CD14-positive monocyte (primary cell): ENCODE results near the gene DNAJC6. TPM values are rescaled to one million over a fixed set of nuclear protein-coding genes. Genes with fewer than 3 reads are reported as not detected.
"Not testable (repeated sequence)": the region's sequence is repeated elsewhere in the genome, so short reads cannot be mapped to it uniquely, and the experiment has no call there.

ENCODE experiments used
- DNase-seq, 3 donors: peaks; one replicate each; pipeline ENCODE4 v3.0.0-alpha.2; 2011 to 2022
- H2AFZ ChIP-seq: 2 replicates; pipeline ENCODE4 v1.6.0; 2012; ENCODE audit warnings: mild to moderate bottlenecking, low read depth, low read length, inconsistent platforms; ENCODE audit not compliant: insufficient read depth, poor library complexity, severe bottlenecking
- H3K27ac ChIP-seq, 2 donors: 1 replicate in 1 of 2; 2 replicates in 1 of 2; pipeline ENCODE4 v1.5.1; 2012 to 2013; ENCODE audit warnings: low read length in 2 of 2, control low read depth in 1 of 2, inconsistent platforms in 1 of 2, low read depth in 1 of 2, mild to moderate bottlenecking in 1 of 2
- H3K27me3 ChIP-seq, 2 donors: one replicate each; pipeline versions ENCODE4 v1.6.0 to v1.6.1; 2011 to 2013; ENCODE audit warnings: low read length in 2 of 2; ENCODE audit not compliant: control insufficient read depth in 2 of 2, insufficient read depth in 2 of 2
- H3K36me3 ChIP-seq, 2 donors: replicated peaks in 1 of 2; 1 replicate in 1 of 2; 2 replicates in 1 of 2; pipeline versions ENCODE4 v1.5.1 to v1.6.1; 2012 to 2013; ENCODE audit warnings: low read length in 2 of 2, control low read depth in 1 of 2, inconsistent platforms in 1 of 2, mild to moderate bottlenecking in 1 of 2; ENCODE audit not compliant: insufficient read depth in 2 of 2, control insufficient read depth in 1 of 2
- H3K4me1 ChIP-seq, 2 donors: 1 replicate in 1 of 2; 2 replicates in 1 of 2; pipeline versions ENCODE4 v1.5.1 to v1.6.1; 2012 to 2013; ENCODE audit warnings: low read length in 2 of 2, control low read depth in 1 of 2, inconsistent platforms in 1 of 2, mild to moderate bottlenecking in 1 of 2, moderate library complexity in 1 of 2; ENCODE audit not compliant: insufficient read depth in 2 of 2, control insufficient read depth in 1 of 2
- H3K4me2 ChIP-seq: replicated peaks from 2 replicates; pipeline ENCODE3; 2012; ENCODE audit warnings: low read length, moderate library complexity, mild to moderate bottlenecking; ENCODE audit not compliant: poor library complexity, severe bottlenecking; ENCODE audit errors: extremely low read depth
- H3K4me3 ChIP-seq, 3 experiments: fragments of 200-600 bp in 1 of 3; sonication (generic) in 1 of 3; replicated peaks in 1 of 3; 1 replicate in 2 of 3; 2 replicates in 1 of 3; pipeline ENCODE4 v1.5.1; 2011 to 2013; ENCODE audit warnings: low read length in 3 of 3, mild to moderate bottlenecking in 3 of 3, control low read depth in 2 of 3, low read depth in 2 of 3, inconsistent platforms in 1 of 3, moderate library complexity in 1 of 3
- H3K79me2 ChIP-seq: 2 replicates; pipeline ENCODE4 v1.6.0; 2012; ENCODE audit warnings: mild to moderate bottlenecking, control low read depth, inconsistent platforms, low read length, moderate library complexity; ENCODE audit not compliant: insufficient read depth
- H3K9ac ChIP-seq: 2 replicates; pipeline ENCODE4 v1.6.0; 2017; ENCODE audit warnings: low read length, mild to moderate bottlenecking; ENCODE audit not compliant: insufficient read depth, poor library complexity, severe bottlenecking
- H3K9me3 ChIP-seq, 2 donors: replicated peaks in 1 of 2; 1 replicate in 1 of 2; 2 replicates in 1 of 2; pipeline versions ENCODE4 v1.5.1 to v1.6.1; 2012 to 2013; ENCODE audit warnings: low read length in 2 of 2, control low read depth in 1 of 2; ENCODE audit not compliant: control insufficient read depth in 1 of 2, insufficient read depth in 1 of 2
- H4K20me1 ChIP-seq: 2 replicates; pipeline ENCODE4 v1.6.0; 2012; ENCODE audit warnings: mild to moderate bottlenecking, low read length, control low read depth, moderate library complexity; ENCODE audit not compliant: insufficient read depth
- H3K27ac Mint-ChIP-seq, 7 donors: one replicate each; pipeline ENCODE4 v1.8.0; 2020; ENCODE audit warnings: mild to moderate bottlenecking in 7 of 7, mixed read lengths in 7 of 7, moderate library complexity in 6 of 7, inconsistent platforms in 2 of 7
- H3K27me3 Mint-ChIP-seq, 3 donors: one replicate each; pipeline ENCODE4 v1.8.0; 2021 to 2022; ENCODE audit warnings: low read depth in 3 of 3, mild to moderate bottlenecking in 3 of 3, mixed read lengths in 3 of 3, moderate library complexity in 3 of 3, inconsistent platforms in 1 of 3
- H3K36me3 Mint-ChIP-seq, 2 donors: one replicate each; pipeline ENCODE4 v1.8.0; 2020; ENCODE audit warnings: mixed read lengths in 2 of 2, inconsistent platforms in 1 of 2, mild to moderate bottlenecking in 1 of 2
- H3K4me1 Mint-ChIP-seq: one replicate; pipeline ENCODE4 v1.8.0; 2020; ENCODE audit warnings: mild to moderate bottlenecking, mixed read lengths
- H3K4me3 Mint-ChIP-seq, 2 donors: one replicate each; pipeline ENCODE4 v1.8.0; 2020; ENCODE audit warnings: mild to moderate bottlenecking in 2 of 2, mixed read lengths in 2 of 2, moderate library complexity in 1 of 2
- H3K9me3 Mint-ChIP-seq, 7 donors: one replicate each; pipeline ENCODE4 v1.8.0; 2020 to 2022; ENCODE audit warnings: mixed read lengths in 7 of 7, mild to moderate bottlenecking in 6 of 7, moderate library complexity in 6 of 7, inconsistent platforms in 2 of 7
- CTCF ChIP-seq: fragments of 200-600 bp; IDR thresholded peaks from one replicate; pipeline ENCODE4 v1.8.0; 2022; ENCODE audit warnings: antibody characterized with exemption, mild to moderate bottlenecking
- WGBS: methylation state at CpG from one replicate; pipeline ENCODE4 v1.1.5; 2013; ENCODE audit warnings: missing lambda C conversion rate; ENCODE audit not compliant: insufficient coverage; 5-methylcytosine and 5-hydroxymethylcytosine counted together
- intact Hi-C, 2 donors: fragments of 100-400 bp; cut with micrococcal nuclease; formaldehyde crosslinking; loops; one replicate each; pipeline versions ENCODE4 v1.15.0 to v1.15.1; 2023
- polyA plus RNA-seq, 3 donors: library from polyadenylated mRNA; depleted of rRNA in 1 of 3; unstranded in 2 of 3; stranded (reverse) in 1 of 3; fragments of 300-500 nt in 2 of 3; fragments of >200 nt in 1 of 3; fragmentation: Illumina TruSeq in 2 of 3; gene quantifications; 1 replicate in 2 of 3; 2 replicates in 1 of 3; pipeline ENCODE4 v1.2.3, GENCODE V29; 2012 to 2021

The DNAJC6 gene
- polyA plus RNA-seq, 3 donors, result 0.05 TPM; not detected in 2

GRCh38 chr1:65284229-65284628 is 25.1 kb upstream of the DNAJC6 start:
- Mint-ChIP-seq H3K4me1 (no peaks in the 10 kb centered on the region), H3K9me3 (no peaks in the 10 kb centered on the region), H3K27ac (no peak overlapping the region), H3K27me3 (no peaks in the 10 kb centered on the region), H3K4me3 (no peak overlapping the region), H3K36me3 (no peaks in the 10 kb centered on the region)
- intact Hi-C loops, result no loop called here
- Histone ChIP-seq H3K36me3 (no peaks in the 10 kb centered on the region), H2AFZ (no peak overlapping the region), H3K9ac (no peak overlapping the region), H3K4me2 (no peak overlapping the region), H4K20me1 (no peaks in the 10 kb centered on the region), H3K4me1 (no peaks in the 10 kb centered on the region), H3K27me3 (no peaks in the 10 kb centered on the region), H3K4me3 (no peak overlapping the region), H3K9me3 (no peaks in the 10 kb centered on the region), H3K27ac (no peak overlapping the region), H3K79me2 (no peaks in the 10 kb centered on the region)
- no peak for DNase-seq
- TF ChIP-seq CTCF, result no peak
- no CpG with 5 or more reads among the region's 3 CpGs for WGBS

GRCh38 chr1:65289449-65289848 is 19.9 kb upstream of the DNAJC6 start:
- no peak overlapping the region for H3K4me2 ChIP-seq

GRCh38 chr1:65291818-65292217 is 17.5 kb upstream of the DNAJC6 start:
- H3K9me3 Mint-ChIP-seq, H3K27ac ChIP-seq, intact Hi-C loops, H3K27me3 Mint-ChIP-seq, H3K4me1 Mint-ChIP-seq, H2AFZ ChIP-seq, H3K36me3 ChIP-seq, DNase-seq, H3K4me1 ChIP-seq, H3K4me2 ChIP-seq, H3K79me2 ChIP-seq, H3K4me3 ChIP-seq, H3K27ac Mint-ChIP-seq, H4K20me1 ChIP-seq, H3K27me3 ChIP-seq, H3K9me3 ChIP-seq, H3K4me3 Mint-ChIP-seq, H3K9ac ChIP-seq, H3K36me3 Mint-ChIP-seq: not testable (repeated sequence)
- WGBS, result 100% methylated on average over 2 of the region's 9 CpGs

More at GRCh38 chr1:65289449-65289848, 19.9 kb upstream of the DNAJC6 start:
- Mint-ChIP-seq H3K27me3 (peaks cover 0 to 2% (median 0%) of the 10 kb centered on the region in 3 donors), H3K36me3 (no peaks in the 10 kb centered on the region), H3K4me3 (no peak overlapping the region), H3K27ac (no peak overlapping the region), H3K4me1 (no peaks in the 10 kb centered on the region), H3K9me3 (no peaks in the 10 kb centered on the region)
- Histone ChIP-seq H3K4me1 (no peaks in the 10 kb centered on the region), H3K9me3 (no peaks in the 10 kb centered on the region), H3K9ac (no peak overlapping the region), H2AFZ (no peak overlapping the region), H3K36me3 (no peaks in the 10 kb centered on the region), H3K4me3 (no peak overlapping the region), H4K20me1 (no peaks in the 10 kb centered on the region), H3K27ac (no peak overlapping the region), H3K79me2 (no peaks in the 10 kb centered on the region), H3K27me3 (no peaks in the 10 kb centered on the region)
- intact Hi-C loops, result no loop called here
- DNase-seq, result no peak
- TF ChIP-seq CTCF, result no peak
